Mucosa of descending colon (tissue), 3 donors: Measurements from ENCODE around the gene NFIB. TPM values are rescaled to one million over a fixed set of nuclear protein-coding genes. Genes with fewer than 3 reads are reported as not detected.

Source experiments
- ATAC-seq: fragments of 200-7000 bp; cut with Tn5 transposase; one replicate; pipeline ENCODE4 v1.9.1; 2020; ENCODE audit warnings: mild to moderate bottlenecking, moderate library complexity
- DNase-seq, 3 donors: peaks; one replicate each; pipeline ENCODE4 v3.0.0-alpha.2; 2020
- H3K36me3 ChIP-seq: fragments of 200-600 bp; one replicate; pipeline ENCODE4 v1.8.0; 2021; ENCODE audit warnings: low read depth, mild to moderate bottlenecking
- H3K4me1 ChIP-seq: fragments of 200-600 bp; one replicate; pipeline ENCODE4 v1.8.0; 2021; ENCODE audit warnings: low read depth, mild to moderate bottlenecking
- H3K4me3 ChIP-seq: fragments of 200-600 bp; one replicate; pipeline ENCODE4 v1.8.0; 2021; ENCODE audit warnings: mild to moderate bottlenecking
- H3K9me3 ChIP-seq: fragments of 200-600 bp; one replicate; pipeline ENCODE4 v1.8.0; 2021; ENCODE audit warnings: mild to moderate bottlenecking
- intact Hi-C, 2 donors: fragments of 100-400 bp; cut with DNase I in 1 of 2; cut with micrococcal nuclease in 1 of 2; formaldehyde crosslinking; loops; one replicate each; pipeline versions ENCODE4 v1.11.0 to v1.11.1; 2022; cut with DNase I, micrococcal nuclease
- total RNA-seq, 3 donors: library from RNA; stranded (reverse); fragmentation: NEBNext Ultra II Directional in 2 of 3; extraction: Animal tissue kit (Norgen Biotek cat#: 25700) in 2 of 3; gene quantifications; one replicate each; pipeline versions ENCODE4 v1.2.1 to v1.2.4, GENCODE V29; 2021 to 2023
- TF ChIP-seq, protein P1 (sequence below): fragments of 200-600 bp; IDR thresholded peaks from one replicate; pipeline ENCODE4 v1.8.0; 2022; ENCODE audit warnings: antibody characterized with exemption, mild to moderate bottlenecking
- donor health status: DM: no; HTN: no; CAD: no; lungs with moderate emphysema.
- donor health status: DM: no; HTN: no; CAD: no.
- donor health status: DM: no; HTN: yes; CAD: no.

The NFIB gene
- total RNA-seq, 3 donors from 2014 or later, result 59.7 to 85.5 (median 62.6) TPM

DNA sequence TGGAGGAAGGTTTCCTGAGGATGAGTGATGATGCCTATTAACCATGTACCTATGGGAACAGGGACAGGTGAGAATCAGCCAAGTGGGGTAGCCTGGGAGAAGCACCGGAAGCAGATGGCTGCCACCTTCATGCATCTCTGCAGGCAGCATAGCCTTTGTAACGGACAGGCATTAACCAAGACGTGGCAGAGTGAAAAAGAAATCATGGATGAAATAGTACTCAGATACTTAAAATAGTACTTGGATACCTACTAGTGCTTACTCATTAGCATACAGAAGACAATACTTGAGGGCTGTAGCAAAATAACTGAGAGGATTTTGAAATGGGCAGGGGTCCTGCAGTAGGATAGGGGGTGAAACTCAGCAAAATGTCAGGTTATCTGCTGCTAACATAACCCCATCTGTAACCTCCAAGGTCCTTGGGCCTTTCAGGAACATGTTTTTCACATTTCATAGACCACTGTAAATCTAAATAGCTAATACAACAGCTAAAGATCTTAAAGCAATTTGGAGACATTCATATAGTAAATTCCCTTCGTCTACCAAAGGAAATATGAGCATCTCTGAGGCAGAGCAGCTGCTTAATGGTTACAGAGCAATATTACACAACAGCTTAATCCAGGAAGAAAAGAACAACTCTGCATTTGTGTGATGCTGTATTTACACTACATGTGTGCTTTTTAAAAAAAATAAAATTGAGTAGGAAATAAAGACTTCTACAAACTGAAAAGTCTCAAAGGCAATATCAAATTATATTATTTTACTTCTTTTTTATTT is 154.3 kb downstream of the NFIB start:
- ATAC-seq, result no peak
- no peak for DNase-seq
- Histone ChIP-seq H3K4me1 (no peaks in the 10 kb centered on the region), H3K36me3 (no peaks in the 10 kb centered on the region), H3K9me3 (no peaks in the 10 kb centered on the region), H3K4me3 (no peak overlapping the region)
- TF ChIP-seq, protein P1, sequence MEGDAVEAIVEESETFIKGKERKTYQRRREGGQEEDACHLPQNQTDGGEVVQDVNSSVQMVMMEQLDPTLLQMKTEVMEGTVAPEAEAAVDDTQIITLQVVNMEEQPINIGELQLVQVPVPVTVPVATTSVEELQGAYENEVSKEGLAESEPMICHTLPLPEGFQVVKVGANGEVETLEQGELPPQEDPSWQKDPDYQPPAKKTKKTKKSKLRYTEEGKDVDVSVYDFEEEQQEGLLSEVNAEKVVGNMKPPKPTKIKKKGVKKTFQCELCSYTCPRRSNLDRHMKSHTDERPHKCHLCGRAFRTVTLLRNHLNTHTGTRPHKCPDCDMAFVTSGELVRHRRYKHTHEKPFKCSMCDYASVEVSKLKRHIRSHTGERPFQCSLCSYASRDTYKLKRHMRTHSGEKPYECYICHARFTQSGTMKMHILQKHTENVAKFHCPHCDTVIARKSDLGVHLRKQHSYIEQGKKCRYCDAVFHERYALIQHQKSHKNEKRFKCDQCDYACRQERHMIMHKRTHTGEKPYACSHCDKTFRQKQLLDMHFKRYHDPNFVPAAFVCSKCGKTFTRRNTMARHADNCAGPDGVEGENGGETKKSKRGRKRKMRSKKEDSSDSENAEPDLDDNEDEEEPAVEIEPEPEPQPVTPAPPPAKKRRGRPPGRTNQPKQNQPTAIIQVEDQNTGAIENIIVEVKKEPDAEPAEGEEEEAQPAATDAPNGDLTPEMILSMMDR, result no peak
- intact Hi-C loops, result no loop called here

GRCh38 chr9:14158916-14159315 is 155.0 kb downstream of the NFIB start:
- Histone ChIP-seq H3K4me3 (no peak overlapping the region), H3K36me3 (no peaks in the 10 kb centered on the region), H3K9me3 (no peaks in the 10 kb centered on the region), H3K4me1 (no peaks in the 10 kb centered on the region)
- ATAC-seq (peak; percentile 87), DNase-seq (no peak)
- TF ChIP-seq, protein P1, result no peak
- intact Hi-C loops, result no loop called here

DNA sequence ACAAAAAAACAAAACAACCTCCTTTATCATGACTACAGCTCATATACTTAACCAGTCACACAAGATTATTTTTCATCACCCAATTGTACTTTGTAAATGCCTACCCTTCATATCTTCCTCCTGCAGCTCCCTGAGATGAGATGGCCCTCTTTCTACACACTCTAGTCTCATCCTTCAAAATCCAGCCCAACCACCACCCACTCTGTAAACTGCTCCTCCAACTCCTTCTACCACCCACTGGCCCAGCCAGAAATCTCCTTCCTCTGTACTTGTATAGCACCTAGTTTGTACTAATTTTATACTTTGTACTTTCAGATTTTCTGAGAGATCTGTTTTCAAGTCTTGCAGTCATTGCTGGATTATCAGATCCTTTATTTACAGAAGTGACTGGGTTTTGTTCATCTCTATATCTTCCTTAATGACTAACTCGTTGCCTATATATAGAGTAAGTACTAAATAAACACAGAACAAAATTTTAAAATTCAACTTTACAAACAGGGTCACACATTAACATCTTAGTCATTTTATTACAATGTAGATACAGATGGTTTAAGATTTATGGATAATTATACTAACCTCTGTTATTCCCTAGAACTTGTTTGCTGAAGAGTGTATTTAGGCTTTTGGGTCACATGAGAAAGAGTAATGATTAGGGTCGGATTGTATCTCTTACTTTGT is 155.7 kb downstream of the NFIB start:
- Histone ChIP-seq H3K4me1 (no peaks in the 10 kb centered on the region), H3K4me3 (no peak overlapping the region), H3K36me3 (no peaks in the 10 kb centered on the region), H3K9me3 (no peaks in the 10 kb centered on the region)
- DNase-seq, result no peak
- intact Hi-C loops, result no loop called here
- ATAC-seq, result peak; percentile 8
- TF ChIP-seq, protein P1, result no peak

DNA sequence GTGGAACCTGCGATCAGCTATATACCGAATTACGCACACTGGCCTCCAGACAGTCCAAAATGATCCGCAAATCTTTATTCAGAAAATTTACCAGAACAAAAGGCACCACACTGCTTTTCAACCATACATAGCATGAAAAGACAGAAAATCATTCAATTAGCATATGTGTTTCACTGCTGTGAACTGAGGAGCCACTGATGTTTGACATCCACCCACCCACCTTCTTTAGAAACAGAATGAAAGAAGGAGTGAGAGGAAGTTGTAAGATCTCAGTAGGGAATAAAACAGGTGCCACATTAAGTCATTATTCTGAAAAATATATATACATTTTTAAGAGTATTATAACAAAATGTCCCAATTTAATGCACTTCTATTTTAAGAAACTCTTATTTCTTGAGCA is 156.8 kb downstream of the NFIB start:
- no peak for DNase-seq
- no peak for ATAC-seq
- no peak overlapping the region for H3K4me3 ChIP-seq
- H3K4me1 ChIP-seq, result no peaks in the 10 kb centered on the region
- H3K36me3 ChIP-seq, result no peaks in the 10 kb centered on the region
- TF ChIP-seq, protein P1, result no peak
- H3K9me3 ChIP-seq, result no peaks in the 10 kb centered on the region
- intact Hi-C loops, result no loop called here

GRCh38 chr9:14156046-14156445 is 157.9 kb downstream of the NFIB start:
- Histone ChIP-seq H3K4me1 (no peaks in the 10 kb centered on the region), H3K9me3 (no peaks in the 10 kb centered on the region), H3K36me3 (no peaks in the 10 kb centered on the region), H3K4me3 (no peak overlapping the region)
- DNase-seq (no peak), ATAC-seq (no peak)
- intact Hi-C loops, result no loop called here
- TF ChIP-seq, protein P1, result no peak
